ENCODE measurements around the gene HAND1. TPM values are rescaled to one million over a fixed set of nuclear protein-coding genes. Genes with fewer than 3 reads are reported as not detected.

Gene HAND1
- total RNA-seq, result not detected

DNA sequence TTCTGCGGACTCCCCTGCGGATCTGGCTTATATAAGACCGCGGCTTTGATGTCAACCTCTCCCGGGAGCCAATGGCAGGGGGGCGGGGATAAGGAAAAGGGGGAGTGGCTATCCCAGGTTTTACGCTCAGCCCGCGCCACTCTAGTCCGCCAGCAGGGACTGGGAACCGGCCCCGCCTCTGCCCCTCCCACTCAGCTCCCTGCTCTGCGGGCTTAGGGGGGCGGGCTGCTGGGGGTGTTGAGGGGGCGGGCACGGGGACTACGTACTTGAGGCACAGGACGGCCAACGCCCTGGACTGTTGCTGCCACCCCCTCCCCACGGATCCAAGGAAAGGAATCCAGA is at the start of gene HAND1:
Gene HAND1, minus strand, starts transcription at position 4 of the 342 bp plus-strand sequence. CDS start 219 bp downstream, outside the sequence.
- TF ChIP-seq CTCF (IDR thresholded peaks at IDR 0.05; ENCODE audit: low read depth), result no peak

DNA sequence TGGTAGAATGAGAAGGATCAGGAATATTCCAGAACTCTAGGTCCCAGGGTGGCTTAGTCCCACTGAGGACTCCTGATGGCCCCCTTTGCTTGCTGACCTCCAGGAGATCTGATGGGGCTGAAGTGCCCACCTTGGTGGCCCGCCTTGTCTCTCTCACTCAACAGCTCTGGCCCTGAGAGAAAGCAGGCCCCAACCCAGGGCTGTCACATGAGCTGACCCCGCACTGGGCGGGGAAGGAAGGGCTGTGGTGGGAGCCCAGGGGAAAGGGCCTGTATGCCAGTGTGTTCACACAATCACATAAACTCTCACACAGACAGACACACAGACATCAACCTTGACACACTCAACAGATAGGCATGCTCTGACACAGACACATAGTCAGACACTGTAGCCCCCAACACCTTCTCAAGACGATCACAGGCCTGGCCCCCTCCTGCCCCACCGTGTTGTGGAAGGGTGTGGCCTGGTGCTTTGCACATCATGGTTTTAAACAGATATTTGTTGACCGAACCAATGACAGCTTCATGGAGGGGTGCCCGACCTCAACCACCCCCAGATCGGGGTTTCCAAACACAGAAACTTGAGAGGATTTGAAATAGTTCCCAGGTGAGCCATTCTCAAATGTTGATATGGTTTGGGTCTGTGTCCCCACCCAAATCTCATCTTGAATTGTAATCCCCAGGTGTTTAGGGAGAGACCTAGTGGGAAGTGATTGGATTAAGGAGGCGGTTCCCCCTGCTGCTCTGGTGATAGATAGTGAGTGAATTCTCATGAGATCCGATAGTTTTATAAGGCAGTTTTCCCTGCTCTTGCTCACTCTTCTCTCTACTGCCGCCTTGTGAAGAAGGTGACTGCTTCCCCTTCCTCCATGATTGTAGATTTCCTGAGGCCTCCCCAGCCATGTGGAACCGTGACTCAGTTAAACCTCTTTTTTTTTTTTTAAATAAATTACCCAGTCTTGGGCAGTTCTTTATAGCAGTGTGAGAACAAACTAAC is 48.5 kb upstream of the HAND1 start:
- TF ChIP-seq CTCF (IDR thresholded peaks at IDR 0.05; ENCODE audit: low read depth), result no peak

GRCh38 chr5:154524859-154525258 is 46.8 kb upstream of the HAND1 start:
- TF ChIP-seq CTCF (IDR thresholded peaks at IDR 0.05; ENCODE audit: low read depth), result no peak

GRCh38 chr5:154524181-154524580 is 46.2 kb upstream of the HAND1 start:
- TF ChIP-seq CTCF (IDR thresholded peaks at IDR 0.05; ENCODE audit: low read depth), result no peak

GRCh38 chr5:154523709-154524108 is 45.7 kb upstream of the HAND1 start:
- no peak for TF ChIP-seq CTCF (IDR thresholded peaks at IDR 0.05; ENCODE audit: low read depth)

DNA sequence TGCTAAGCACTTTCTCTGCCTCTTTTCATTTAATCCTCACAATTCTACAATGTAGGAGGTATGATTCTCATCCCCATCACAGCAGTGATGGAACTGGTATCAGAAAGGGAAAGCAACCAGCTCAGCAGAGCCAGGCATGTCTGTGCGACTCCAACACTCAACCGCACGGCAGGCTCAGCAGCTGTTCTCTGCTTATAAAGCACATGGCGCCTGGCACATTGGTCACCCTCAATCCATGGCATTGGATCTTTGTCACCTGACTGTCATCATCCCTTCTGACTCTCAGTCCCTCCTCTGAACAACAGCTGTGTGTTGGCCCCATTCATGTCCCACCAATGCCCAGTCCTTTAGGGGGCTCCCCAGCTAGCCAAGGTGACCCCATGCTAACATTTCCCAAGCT is 45.1 kb upstream of the HAND1 start:
- no peak for TF ChIP-seq CTCF (IDR thresholded peaks at IDR 0.05; ENCODE audit: low read depth)

DNA sequence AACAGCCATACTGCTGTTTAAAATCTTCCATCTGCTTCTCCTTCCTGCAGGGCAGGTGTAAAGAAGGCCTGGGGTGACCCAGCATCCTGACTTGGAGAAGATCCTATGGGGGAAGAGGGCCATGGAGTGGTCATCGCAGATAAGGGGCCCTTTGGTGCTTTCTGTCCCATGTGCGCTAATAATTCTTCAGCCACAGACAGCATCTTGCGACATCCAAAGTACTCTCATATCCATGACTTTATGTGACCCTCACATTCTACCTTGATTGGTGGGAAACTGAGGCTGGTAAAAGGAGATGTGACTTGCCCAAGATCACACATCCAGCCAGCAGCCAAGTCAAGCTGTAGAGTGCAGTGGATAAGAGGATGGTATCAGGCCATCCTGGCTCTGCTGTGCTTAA is 44.3 kb upstream of the HAND1 start:
- no peak for TF ChIP-seq CTCF (IDR thresholded peaks at IDR 0.05; ENCODE audit: low read depth)
